GM12892 (cell line): ENCODE results near the gene INTS6.

ENCODE experiments used
- POLR2A ChIP-seq: IDR thresholded peaks from 2 replicates; pipeline ENCODE4 v1.6.1; 2011; ENCODE audit warnings: low read depth, low read length, control low read depth
- POLR2AphosphoS5 ChIP-seq: IDR thresholded peaks from 2 replicates; pipeline ENCODE4 v1.6.1; 2011; ENCODE audit warnings: low read depth, low read length, control low read depth

DNA sequence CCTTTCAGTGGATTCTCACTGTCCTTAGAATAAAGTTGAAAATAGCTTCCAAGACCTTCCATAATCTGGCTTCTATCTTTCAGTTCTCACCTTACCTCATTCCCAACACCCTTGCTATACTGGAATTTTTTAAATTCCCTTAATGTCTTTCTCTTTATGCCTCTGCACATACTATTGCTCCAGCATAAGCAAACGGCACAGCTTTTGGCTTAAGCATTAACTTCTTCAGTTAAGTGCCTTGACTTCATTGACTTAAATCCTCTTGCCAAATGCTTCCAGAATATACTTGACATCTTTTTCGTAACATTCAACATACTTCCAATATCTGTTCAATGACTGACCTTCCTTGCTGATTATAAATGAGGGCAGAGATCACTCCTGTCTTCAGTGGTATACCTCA is 79.4 kb downstream of the INTS6 start:
- TF ChIP-seq POLR2A (no peak), POLR2AphosphoS5 (no peak)
